ENCODE results near the gene TRIO.
A peak's percentile ranks its signal among the peaks of the same experiment; 100 is the strongest.

Gene TRIO

DNA sequence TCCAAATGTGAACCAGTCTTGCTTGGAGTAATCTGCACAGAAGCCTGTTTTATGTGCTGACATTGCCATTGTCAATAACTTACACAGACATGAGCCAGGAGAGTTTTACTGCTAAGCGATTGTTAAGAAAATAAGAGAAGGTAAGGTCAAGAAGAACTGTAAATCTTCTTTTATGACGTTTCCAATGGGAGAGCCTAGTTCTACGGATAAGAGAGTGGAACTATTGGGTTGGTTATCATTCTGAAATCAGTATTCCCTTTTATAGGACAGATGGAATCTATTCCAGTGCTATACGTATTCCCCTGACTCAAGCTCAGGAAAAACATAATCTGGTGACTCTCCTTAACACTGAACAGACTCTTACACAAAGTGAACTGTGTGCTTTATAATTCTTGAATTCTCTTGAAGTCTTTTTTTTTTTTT is 300.5 kb downstream of the TRIO start:
- Histone ChIP-seq H3K4me1 (ENCODE audit: control insufficient read depth, insufficient read depth, low read length) (peaks cover 53% of the 10 kb centered on the region), H3K4me3 (ENCODE audit: low read depth, low read length) (no peak overlapping the region), H3K36me3 (ENCODE audit: control insufficient read depth in 2 of 2, insufficient read depth in 1 of 2, low read length in 2 of 2) (peaks cover 0 to 5% of the 10 kb centered on the region in 2 experiments; a peak in 1 of 3 replicates), H3K9me3 (ENCODE audit: control insufficient read depth, insufficient read depth, low read depth, low read length) (no peaks in the 10 kb centered on the region), H3K27ac (ENCODE audit: extremely low read depth, low read depth, low read length) (peak overlapping the region; percentile 3)
- POLR2A ChIA-PET, result interaction anchor here (0.8 kb wide), 1 partner anchor 16 kb away, joined by 3 read pairs; no protein-coding TSS in a partner anchor
- CTCF ChIA-PET, result interaction anchor here (0.7 to 0.9 kb wide), 3 partner anchors 230 to 627 kb away, joined by 3 to 4 read pairs (median 3); no protein-coding TSS in a partner anchor
- TF ChIP-seq MYNN (tag by site-specific recombination; IDR thresholded peaks at IDR 0.05; ENCODE audit: borderline replicate concordance) (no peak), ZNF785 (tag by site-specific recombination; IDR thresholded peaks at IDR 0.05) (no peak), ZNF600 (tag by site-specific recombination; IDR thresholded peaks at IDR 0.05) (0 out of 2 replicates have a peak, but pooled peaks have one; percentile 11), ZNF626 (tag by site-specific recombination; IDR thresholded peaks at IDR 0.05) (no peak), ZNF48 (tag by site-specific recombination; IDR thresholded peaks at IDR 0.05) (no peak), EGR2 (tag by site-specific recombination; IDR thresholded peaks at IDR 0.05; ENCODE audit: low read depth) (no peak), ZNF677 (tag by site-specific recombination; IDR thresholded peaks at IDR 0.05) (no peak), ZNF112 (tag by site-specific recombination; IDR thresholded peaks at IDR 0.05) (no peak), ZNF76 (tag by site-specific recombination; IDR thresholded peaks at IDR 0.05; ENCODE audit: borderline replicate concordance, low read depth) (no peak), ZNF202 (tag by site-specific recombination; IDR thresholded peaks at IDR 0.05; ENCODE audit: borderline replicate concordance) (no peak), ZNF114 (tag by site-specific recombination; IDR thresholded peaks at IDR 0.05) (no peak), ZNF341 (tag by site-specific recombination; IDR thresholded peaks at IDR 0.05; ENCODE audit: low read depth) (no peak), ZNF530 (tag by site-specific recombination; IDR thresholded peaks at IDR 0.05; ENCODE audit: low read depth) (no peak), ZNF155 (tag by site-specific recombination; IDR thresholded peaks at IDR 0.05) (no peak), ZNF549 (tag by site-specific recombination; IDR thresholded peaks at IDR 0.05) (no peak), RBAK (tag by site-specific recombination; IDR thresholded peaks at IDR 0.05) (no peak), ZNF473 (tag by site-specific recombination; IDR thresholded peaks at IDR 0.05) (no peak), ZNF37A (tag by site-specific recombination; IDR thresholded peaks at IDR 0.05) (no peak), IKZF3 (tag by site-specific recombination; IDR thresholded peaks at IDR 0.05) (peak; percentile 68), ZSCAN16 (tag by site-specific recombination; IDR thresholded peaks at IDR 0.05) (no peak), GLIS1 (tag by site-specific recombination; IDR thresholded peaks at IDR 0.05) (no peak), ZNF274 (IDR thresholded peaks at IDR 0.05; ENCODE audit: low read length) (no peak), ZNF274 (tag by site-specific recombination; IDR thresholded peaks at IDR 0.05; ENCODE audit: borderline replicate concordance) (no peak)
- TF ChIP-seq, protein P1, sequence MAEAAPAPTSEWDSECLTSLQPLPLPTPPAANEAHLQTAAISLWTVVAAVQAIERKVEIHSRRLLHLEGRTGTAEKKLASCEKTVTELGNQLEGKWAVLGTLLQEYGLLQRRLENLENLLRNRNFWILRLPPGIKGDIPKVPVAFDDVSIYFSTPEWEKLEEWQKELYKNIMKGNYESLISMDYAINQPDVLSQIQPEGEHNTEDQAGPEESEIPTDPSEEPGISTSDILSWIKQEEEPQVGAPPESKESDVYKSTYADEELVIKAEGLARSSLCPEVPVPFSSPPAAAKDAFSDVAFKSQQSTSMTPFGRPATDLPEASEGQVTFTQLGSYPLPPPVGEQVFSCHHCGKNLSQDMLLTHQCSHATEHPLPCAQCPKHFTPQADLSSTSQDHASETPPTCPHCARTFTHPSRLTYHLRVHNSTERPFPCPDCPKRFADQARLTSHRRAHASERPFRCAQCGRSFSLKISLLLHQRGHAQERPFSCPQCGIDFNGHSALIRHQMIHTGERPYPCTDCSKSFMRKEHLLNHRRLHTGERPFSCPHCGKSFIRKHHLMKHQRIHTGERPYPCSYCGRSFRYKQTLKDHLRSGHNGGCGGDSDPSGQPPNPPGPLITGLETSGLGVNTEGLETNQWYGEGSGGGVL (tag by site-specific recombination; IDR thresholded peaks at IDR 0.05), result no peak
- TF ChIP-seq, protein P2, sequence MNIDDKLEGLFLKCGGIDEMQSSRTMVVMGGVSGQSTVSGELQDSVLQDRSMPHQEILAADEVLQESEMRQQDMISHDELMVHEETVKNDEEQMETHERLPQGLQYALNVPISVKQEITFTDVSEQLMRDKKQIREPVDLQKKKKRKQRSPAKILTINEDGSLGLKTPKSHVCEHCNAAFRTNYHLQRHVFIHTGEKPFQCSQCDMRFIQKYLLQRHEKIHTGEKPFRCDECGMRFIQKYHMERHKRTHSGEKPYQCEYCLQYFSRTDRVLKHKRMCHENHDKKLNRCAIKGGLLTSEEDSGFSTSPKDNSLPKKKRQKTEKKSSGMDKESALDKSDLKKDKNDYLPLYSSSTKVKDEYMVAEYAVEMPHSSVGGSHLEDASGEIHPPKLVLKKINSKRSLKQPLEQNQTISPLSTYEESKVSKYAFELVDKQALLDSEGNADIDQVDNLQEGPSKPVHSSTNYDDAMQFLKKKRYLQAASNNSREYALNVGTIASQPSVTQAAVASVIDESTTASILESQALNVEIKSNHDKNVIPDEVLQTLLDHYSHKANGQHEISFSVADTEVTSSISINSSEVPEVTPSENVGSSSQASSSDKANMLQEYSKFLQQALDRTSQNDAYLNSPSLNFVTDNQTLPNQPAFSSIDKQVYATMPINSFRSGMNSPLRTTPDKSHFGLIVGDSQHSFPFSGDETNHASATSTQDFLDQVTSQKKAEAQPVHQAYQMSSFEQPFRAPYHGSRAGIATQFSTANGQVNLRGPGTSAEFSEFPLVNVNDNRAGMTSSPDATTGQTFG (tag by site-specific recombination; IDR thresholded peaks at IDR 0.05; ENCODE audit: borderline replicate concordance), result no peak
- TF ChIP-seq, protein P3, sequence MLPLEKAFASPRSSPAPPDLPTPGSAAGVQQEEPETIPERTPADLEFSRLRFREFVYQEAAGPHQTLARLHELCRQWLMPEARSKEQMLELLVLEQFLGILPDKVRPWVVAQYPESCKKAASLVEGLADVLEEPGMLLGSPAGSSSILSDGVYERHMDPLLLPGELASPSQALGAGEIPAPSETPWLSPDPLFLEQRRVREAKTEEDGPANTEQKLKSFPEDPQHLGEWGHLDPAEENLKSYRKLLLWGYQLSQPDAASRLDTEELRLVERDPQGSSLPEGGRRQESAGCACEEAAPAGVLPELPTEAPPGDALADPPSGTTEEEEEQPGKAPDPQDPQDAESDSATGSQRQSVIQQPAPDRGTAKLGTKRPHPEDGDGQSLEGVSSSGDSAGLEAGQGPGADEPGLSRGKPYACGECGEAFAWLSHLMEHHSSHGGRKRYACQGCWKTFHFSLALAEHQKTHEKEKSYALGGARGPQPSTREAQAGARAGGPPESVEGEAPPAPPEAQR (tag by site-specific recombination; IDR thresholded peaks at IDR 0.05), result no peak
- TF ChIP-seq, protein P4, sequence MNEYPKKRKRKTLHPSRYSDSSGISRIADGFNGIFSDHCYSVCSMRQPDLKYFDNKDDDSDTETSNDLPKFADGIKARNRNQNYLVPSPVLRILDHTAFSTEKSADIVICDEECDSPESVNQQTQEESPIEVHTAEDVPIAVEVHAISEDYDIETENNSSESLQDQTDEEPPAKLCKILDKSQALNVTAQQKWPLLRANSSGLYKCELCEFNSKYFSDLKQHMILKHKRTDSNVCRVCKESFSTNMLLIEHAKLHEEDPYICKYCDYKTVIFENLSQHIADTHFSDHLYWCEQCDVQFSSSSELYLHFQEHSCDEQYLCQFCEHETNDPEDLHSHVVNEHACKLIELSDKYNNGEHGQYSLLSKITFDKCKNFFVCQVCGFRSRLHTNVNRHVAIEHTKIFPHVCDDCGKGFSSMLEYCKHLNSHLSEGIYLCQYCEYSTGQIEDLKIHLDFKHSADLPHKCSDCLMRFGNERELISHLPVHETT (tag by site-specific recombination; IDR thresholded peaks at IDR 0.05), result no peak
- TF ChIP-seq, protein P5, sequence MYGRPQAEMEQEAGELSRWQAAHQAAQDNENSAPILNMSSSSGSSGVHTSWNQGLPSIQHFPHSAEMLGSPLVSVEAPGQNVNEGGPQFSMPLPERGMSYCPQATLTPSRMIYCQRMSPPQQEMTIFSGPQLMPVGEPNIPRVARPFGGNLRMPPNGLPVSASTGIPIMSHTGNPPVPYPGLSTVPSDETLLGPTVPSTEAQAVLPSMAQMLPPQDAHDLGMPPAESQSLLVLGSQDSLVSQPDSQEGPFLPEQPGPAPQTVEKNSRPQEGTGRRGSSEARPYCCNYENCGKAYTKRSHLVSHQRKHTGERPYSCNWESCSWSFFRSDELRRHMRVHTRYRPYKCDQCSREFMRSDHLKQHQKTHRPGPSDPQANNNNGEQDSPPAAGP (tag by site-specific recombination; IDR thresholded peaks at IDR 0.05), result no peak
- TF ChIP-seq, protein P6, sequence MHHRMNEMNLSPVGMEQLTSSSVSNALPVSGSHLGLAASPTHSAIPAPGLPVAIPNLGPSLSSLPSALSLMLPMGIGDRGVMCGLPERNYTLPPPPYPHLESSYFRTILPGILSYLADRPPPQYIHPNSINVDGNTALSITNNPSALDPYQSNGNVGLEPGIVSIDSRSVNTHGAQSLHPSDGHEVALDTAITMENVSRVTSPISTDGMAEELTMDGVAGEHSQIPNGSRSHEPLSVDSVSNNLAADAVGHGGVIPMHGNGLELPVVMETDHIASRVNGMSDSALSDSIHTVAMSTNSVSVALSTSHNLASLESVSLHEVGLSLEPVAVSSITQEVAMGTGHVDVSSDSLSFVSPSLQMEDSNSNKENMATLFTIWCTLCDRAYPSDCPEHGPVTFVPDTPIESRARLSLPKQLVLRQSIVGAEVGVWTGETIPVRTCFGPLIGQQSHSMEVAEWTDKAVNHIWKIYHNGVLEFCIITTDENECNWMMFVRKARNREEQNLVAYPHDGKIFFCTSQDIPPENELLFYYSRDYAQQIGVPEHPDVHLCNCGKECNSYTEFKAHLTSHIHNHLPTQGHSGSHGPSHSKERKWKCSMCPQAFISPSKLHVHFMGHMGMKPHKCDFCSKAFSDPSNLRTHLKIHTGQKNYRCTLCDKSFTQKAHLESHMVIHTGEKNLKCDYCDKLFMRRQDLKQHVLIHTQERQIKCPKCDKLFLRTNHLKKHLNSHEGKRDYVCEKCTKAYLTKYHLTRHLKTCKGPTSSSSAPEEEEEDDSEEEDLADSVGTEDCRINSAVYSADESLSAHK (tag by site-specific recombination; IDR thresholded peaks at IDR 0.05), result peak; percentile 93
